ENCODE results near the gene DCAF10. TPM values are rescaled to one million over a fixed set of nuclear protein-coding genes. Genes with fewer than 3 reads are reported as not detected.
"Not testable (repeated sequence)": the region's sequence is repeated elsewhere in the genome, so short reads cannot be mapped to it uniquely, and the experiment has no call there.

The DCAF10 gene
- total RNA-seq, 1 donor from 2014 or later = 22.3 TPM

- DNase-seq (ENCODE audit: missing footprints) = no peak
- intact Hi-C loops (cut with DNase I) = no loop called here
Observed at GRCh38 chr9:37835821-37836220, 35.2 kb downstream of the DCAF10 start.

GRCh38 chr9:37836386-37836785 is 35.8 kb downstream of the DCAF10 start:
- intact Hi-C loops (cut with DNase I) = no loop called here
- DNase-seq (ENCODE audit: missing footprints) = no peak
- no peak for ATAC-seq

More at GRCh38 chr9:37835821-37836220, 35.2 kb downstream of the DCAF10 start:
- no peak for ATAC-seq

GRCh38 chr9:37839496-37840461 is 39.2 kb downstream of the DCAF10 start:
- no peak for ATAC-seq

GRCh38 chr9:37840560-37841194 is 40.1 kb downstream of the DCAF10 start:
- no peak for ATAC-seq
- intact Hi-C loops (cut with DNase I) = no loop called here
- no peak for DNase-seq (ENCODE audit: missing footprints)

More at GRCh38 chr9:37839496-37840461, 39.2 kb downstream of the DCAF10 start:
- intact Hi-C loops (cut with DNase I) = no loop called here
- DNase-seq (ENCODE audit: missing footprints) = no peak

- intact Hi-C loops (cut with DNase I) = no loop called here
- no peak for DNase-seq (ENCODE audit: missing footprints)
- no peak for ATAC-seq
Observed at GRCh38 chr9:37852222-37852621, 51.6 kb downstream of the DCAF10 start.

GRCh38 chr9:37856551-37856950 is 56.0 kb downstream of the DCAF10 start:
- ATAC-seq = no peak
- no peak for DNase-seq (ENCODE audit: missing footprints)
- intact Hi-C loops (cut with DNase I) = no loop called here

GRCh38 chr9:37859043-37859442 is 58.4 kb downstream of the DCAF10 start:
- intact Hi-C loops (cut with DNase I) = no loop called here
- DNase-seq (ENCODE audit: missing footprints) (no peak), ATAC-seq (no peak)

GRCh38 chr9:37862530-37862929 is 61.9 kb downstream of the DCAF10 start:
- intact Hi-C loops (cut with DNase I) = no loop called here
- no peak for ATAC-seq

GRCh38 chr9:37870081-37870798 is 69.6 kb downstream of the DCAF10 start:
- ATAC-seq (no peak), DNase-seq (ENCODE audit: missing footprints) (no peak)
- intact Hi-C loops (cut with DNase I) = no loop called here

More at GRCh38 chr9:37862530-37862929, 61.9 kb downstream of the DCAF10 start:
- DNase-seq (ENCODE audit: missing footprints) = no peak

- intact Hi-C loops (cut with DNase I) = no loop called here
- no peak for DNase-seq (ENCODE audit: missing footprints)
- no peak for ATAC-seq
Observed at GRCh38 chr9:37870799-37871176, 70.2 kb downstream of the DCAF10 start.

GRCh38 chr9:37873955-37874354 is 73.4 kb downstream of the DCAF10 start:
- no peak for DNase-seq (ENCODE audit: missing footprints)
- ATAC-seq = no peak
- intact Hi-C loops (cut with DNase I) = no loop called here

- intact Hi-C loops (cut with DNase I) = loop anchor here (5.0 kb wide), 1 partner anchor 49 kb away; no protein-coding TSS in a partner anchor
- no peak for DNase-seq (ENCODE audit: missing footprints)
- ATAC-seq = no peak
Observed at GRCh38 chr9:37876376-37876775, 75.8 kb downstream of the DCAF10 start.

GRCh38 chr9:37880916-37881479 is 80.4 kb downstream of the DCAF10 start:
- no peak for ATAC-seq
- no peak for DNase-seq (ENCODE audit: missing footprints)
- intact Hi-C loops (cut with DNase I) = no loop called here

- intact Hi-C loops (cut with DNase I); ATAC-seq: not testable (repeated sequence)
- peak; percentile 74 for DNase-seq (ENCODE audit: missing footprints)
Observed at GRCh38 chr9:37887977-37888583, 87.5 kb downstream of the DCAF10 start.

GRCh38 chr9:37889536-37889935 is 88.9 kb downstream of the DCAF10 start:
- no peak for DNase-seq (ENCODE audit: missing footprints)
- intact Hi-C loops (cut with DNase I) = no loop called here
- no peak for ATAC-seq

- intact Hi-C loops (cut with DNase I); ATAC-seq; DNase-seq (ENCODE audit: missing footprints): not testable (repeated sequence)
Observed at GRCh38 chr9:37891042-37891441, 90.4 kb downstream of the DCAF10 start.

GRCh38 chr9:37892063-37892462 is 91.5 kb downstream of the DCAF10 start:
- no peak for ATAC-seq
- no peak for DNase-seq (ENCODE audit: missing footprints)
- intact Hi-C loops (cut with DNase I) = no loop called here

- ATAC-seq = no peak
- no peak for DNase-seq (ENCODE audit: missing footprints)
- intact Hi-C loops (cut with DNase I) = no loop called here
Observed at GRCh38 chr9:37897665-37898064, 97.1 kb downstream of the DCAF10 start.

- DNase-seq (ENCODE audit: missing footprints) = no peak
- intact Hi-C loops (cut with DNase I) = no loop called here
- ATAC-seq = no peak
Observed at GRCh38 chr9:37899041-37899440, 98.4 kb downstream of the DCAF10 start.
